IPS-11a (cell line): ENCODE results near the gene ANTXR1.
"Not testable (repeated sequence)": the region's sequence is repeated elsewhere in the genome, so short reads cannot be mapped to it uniquely, and the experiment has no call there.

ENCODE experiments used
- H3K4me3 ChIP-seq: one replicate; pipeline ENCODE4 v1.5.1; 2013; ENCODE audit warnings: low read depth, low read length, control low read depth

Gene ANTXR1

GRCh38 chr2:69253611-69254301 is 240.8 kb downstream of the ANTXR1 start:
- H3K4me3 ChIP-seq, result no peak overlapping the region

DNA sequence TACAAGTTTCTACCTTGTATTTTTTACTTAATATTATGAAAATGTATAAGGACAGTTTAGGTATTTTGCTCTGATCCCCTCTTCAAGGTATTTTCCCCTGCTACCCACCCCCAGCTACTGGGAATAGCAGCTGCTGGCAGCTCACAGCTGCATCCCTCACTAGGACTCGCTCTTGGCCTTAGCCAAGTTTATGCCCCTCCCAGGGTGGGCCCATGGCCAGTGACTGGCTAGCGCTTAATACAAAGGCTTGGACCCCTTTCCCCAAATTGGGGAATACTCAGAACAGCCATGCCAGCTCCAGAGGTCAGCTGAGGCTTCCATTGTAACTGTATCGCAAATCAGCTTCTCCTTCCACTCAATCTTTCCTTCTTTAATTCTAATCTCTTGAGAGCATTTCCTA is 242.8 kb downstream of the ANTXR1 start:
- H3K4me3 ChIP-seq, result no peak overlapping the region

- not testable (repeated sequence) for H3K4me3 ChIP-seq
Observed at GRCh38 chr2:69259994-69260591, 247.1 kb downstream of the ANTXR1 start.

DNA sequence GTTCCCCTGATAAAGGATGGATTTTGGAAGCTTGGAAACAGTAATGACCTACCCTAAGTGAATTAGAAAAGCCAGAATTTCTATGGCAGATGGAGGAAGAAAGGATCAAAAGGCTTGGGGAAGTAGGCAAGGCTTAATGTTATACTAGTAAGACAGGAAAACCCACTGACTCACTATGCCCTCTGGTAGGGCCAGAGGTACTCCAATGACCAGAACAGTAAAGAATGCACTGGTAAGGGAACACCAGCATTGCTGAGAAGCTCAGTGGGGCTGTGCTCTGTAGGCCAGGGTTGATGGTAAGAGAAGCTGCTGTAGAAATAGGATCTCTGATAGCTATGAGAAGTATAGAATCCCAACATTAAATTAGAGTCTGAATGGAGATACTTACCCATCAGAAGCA is 247.7 kb downstream of the ANTXR1 start:
- H3K4me3 ChIP-seq, result no peak overlapping the region

GRCh38 chr2:69269330-69269729 is 256.4 kb downstream of the ANTXR1 start:
- no peak overlapping the region for H3K4me3 ChIP-seq

DNA sequence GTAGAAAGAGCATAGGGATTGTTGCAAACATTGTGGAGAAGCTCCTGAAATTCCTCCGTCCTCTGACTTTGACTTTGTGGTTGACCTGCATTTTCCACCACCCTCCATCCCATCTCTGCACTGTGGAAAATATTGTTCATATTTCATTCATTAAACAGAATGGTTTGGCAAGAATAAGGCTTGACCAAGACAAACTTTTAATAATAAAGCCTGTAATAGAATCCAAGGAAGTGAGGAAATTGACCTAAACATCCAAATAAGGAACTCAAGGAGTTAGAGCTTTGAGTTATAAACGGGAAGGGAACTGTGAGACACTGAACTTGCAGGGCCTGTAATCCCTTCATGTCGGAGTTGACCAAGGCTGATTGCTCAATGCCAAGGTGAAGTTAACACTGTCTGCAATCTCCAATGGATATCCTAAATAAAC is 258.9 kb downstream of the ANTXR1 start:
- no peak overlapping the region for H3K4me3 ChIP-seq

DNA sequence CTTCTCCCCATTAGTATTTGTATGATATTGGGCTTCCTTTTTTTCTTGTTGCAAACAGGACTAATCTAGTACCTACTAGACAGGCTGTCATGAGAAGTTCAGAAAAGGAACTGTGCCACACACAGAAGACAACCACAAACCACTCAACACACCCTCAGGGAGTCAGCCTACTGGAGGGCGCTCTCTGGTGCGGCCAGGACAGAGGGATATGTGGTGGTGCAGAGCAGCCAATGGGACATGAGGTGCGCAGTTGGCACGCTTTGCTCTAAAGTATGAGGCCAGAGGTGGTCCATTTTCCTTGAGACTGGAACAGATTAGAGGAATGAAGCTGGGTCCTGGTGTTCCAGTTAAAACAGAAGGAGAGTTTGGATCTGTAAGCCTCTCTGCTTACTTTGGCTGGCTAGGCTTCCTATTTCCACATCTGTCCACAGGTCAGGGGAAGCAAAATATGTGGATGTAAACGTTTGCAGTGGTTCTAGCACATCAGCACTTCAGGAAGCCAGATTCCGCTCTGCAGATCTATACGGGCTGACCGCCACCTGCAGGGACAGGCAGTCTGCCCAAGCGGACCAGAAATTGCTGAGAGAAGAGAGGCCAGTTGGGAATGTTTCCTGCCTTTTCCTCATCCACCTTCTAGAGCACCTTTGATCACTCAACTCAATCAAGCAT is 260.0 kb downstream of the ANTXR1 start:
- H3K4me3 ChIP-seq, result no peak overlapping the region

GRCh38 chr2:69275490-69275889 is 262.5 kb downstream of the ANTXR1 start:
- no peak overlapping the region for H3K4me3 ChIP-seq

GRCh38 chr2:69278366-69278765 is 265.4 kb downstream of the ANTXR1 start:
- H3K4me3 ChIP-seq, result no peak overlapping the region

DNA sequence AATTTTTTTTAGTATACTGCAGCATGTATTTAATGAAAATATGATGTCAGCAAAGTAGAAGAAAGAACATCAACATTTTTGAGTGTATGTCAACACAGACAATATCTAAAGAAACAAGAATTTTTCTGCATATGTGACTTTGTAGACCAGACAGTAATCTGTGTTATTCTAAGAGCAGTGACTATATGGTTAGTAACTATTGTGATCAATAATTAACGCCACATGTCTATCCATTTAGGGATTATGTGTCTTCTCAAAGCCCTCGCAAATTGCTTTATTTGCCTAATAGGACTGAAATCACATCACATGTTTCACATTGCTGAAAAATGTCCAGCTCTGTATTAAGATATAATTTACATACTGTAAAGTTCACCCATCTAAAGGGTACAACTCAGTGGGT is 266.2 kb downstream of the ANTXR1 start:
- H3K4me3 ChIP-seq, result no peak overlapping the region

DNA sequence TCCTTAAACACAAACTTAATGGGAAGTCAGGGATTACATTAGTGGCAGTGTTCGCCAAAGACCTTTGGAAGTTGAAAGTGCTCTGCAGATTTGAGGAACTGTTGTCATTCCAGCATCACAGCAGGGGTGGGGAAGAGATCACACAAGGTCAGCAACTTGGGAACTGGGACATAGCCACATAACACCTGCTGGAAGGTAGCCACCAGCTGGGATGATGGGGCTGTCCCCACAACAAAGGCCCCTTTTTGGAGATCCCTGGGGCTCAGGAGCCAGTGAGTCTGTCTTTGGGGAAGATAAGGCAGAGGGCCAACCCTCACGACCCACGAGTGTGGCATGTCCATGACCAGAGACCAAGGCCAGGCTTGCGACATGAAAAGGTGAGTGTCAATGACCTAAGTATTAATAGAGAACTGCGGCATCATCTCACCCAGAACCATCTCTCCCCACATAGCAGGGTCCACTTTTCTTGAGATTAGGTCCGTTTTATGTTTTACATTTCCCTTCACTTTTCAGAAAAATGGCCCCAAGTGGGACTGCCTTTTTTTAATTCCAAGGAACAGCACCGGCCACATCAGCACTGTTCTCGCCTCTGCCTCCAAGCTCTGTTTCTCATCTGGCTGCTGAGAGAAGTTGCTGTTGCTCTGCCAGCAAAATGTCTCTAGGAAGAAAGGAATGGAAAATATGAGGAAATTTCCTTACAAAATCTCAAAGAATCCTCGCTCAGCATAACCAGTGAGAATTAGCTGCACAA is 267.1 kb downstream of the ANTXR1 start:
- H3K4me3 ChIP-seq, result no peak overlapping the region

- H3K4me3 ChIP-seq, result no peak overlapping the region
Observed at GRCh38 chr2:69280796-69281412, 267.9 kb downstream of the ANTXR1 start.

DNA sequence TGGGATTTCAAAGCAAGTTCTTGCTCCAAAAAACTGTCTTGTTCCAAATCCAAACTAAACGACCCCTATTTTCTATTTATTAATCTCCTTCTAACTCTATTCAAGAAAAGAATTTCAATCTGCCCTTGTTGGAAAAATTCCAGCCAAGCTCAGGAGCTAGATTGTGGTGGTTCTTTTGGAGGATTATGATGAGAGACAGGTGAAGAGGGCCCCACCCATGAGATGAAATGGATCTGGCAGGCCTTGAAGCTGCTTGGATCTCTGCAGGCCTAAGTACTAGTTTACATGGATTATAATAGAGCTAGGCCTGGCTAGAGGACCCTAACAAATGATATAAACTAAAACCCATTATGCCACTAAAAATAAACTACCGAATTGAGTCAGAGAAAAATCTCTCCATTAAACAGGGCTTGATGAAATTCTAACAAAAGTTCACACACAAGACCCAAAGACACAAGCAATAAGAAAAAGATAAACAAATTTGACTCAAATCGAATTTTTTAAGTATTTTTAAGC is 272.5 kb downstream of the ANTXR1 start:
- H3K4me3 ChIP-seq, result no peak overlapping the region

DNA sequence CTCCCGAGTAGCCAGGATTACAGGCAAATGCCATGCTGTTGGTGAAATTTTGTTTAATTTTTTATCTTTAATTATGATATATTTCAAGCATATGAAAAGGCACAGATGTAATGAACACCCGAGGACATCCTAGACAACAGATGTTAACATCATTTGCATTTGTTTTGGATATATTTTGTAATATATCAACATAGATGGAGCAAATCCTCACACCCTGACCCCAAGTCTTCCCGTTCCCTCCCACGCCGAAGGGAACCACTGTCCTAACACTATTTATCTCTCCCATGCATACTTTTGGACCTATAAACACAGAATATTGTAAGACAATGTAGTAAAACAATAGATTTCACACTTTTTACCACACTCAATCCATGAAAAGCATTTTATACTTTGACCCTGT is 274.6 kb downstream of the ANTXR1 start:
- H3K4me3 ChIP-seq, result no peak overlapping the region

- H3K4me3 ChIP-seq, result no peak overlapping the region
Observed at GRCh38 chr2:69288429-69288828, 275.4 kb downstream of the ANTXR1 start.

- no peak overlapping the region for H3K4me3 ChIP-seq
Observed at GRCh38 chr2:69291004-69291650, 278.1 kb downstream of the ANTXR1 start.

DNA sequence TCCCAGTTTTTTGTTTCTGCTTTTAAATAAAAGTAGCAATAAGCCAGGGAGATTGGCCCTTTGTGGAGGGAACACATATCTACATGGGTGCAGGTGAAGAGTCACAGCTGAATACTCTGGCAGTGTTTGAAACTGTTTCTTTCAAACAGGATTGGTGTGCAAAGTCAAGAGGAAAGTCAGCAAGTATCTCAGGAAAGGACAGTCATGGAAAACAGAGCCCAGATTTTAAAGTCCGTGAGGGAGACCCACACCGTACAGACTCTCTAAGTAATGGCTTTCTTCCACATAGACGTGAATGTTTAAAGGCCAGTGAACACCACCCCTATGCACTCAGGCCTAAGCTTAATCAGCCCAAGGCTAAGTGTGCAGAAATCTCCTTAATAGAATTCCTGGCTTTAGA is 278.7 kb downstream of the ANTXR1 start:
- H3K4me3 ChIP-seq, result no peak overlapping the region

GRCh38 chr2:69292256-69292655 is 279.3 kb downstream of the ANTXR1 start:
- no peak overlapping the region for H3K4me3 ChIP-seq

DNA sequence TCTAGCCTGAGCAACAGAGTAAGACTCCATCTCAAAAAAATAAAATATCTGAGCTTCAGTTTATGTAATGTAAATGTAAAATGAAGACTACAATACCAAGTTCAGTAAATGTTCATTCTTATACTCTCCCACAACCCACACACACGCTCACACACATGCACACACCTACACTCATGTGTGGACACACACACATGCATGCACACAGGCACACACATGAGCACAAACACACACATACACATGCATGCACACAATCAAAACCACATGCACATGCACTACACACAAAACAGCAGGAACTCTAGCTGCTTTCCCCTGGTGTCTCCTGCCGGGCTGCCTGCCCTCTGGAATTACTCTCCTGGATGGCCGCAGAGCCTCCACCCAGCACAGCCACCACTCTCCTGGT is 283.4 kb downstream of the ANTXR1 start:
- H3K4me3 ChIP-seq, result no peak overlapping the region

DNA sequence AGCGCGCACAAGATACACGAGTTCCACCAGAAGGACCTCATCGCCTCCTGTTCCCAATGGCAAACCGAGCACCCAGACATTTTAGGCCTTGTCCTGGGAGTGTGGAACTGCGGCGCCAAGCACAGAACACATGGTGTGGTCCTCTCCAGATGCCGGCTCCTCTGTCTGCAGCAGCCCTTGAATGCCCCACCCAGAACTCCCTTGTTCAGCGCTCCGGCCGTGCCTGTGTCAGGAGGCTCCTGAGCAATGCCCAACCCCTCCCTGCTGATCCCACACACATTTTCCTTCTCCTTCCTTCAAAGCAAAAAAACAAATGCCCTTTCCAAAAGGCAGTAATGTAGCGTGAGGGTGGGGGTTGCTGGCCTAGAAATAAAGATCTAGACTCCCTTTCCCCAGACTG is 284.2 kb downstream of the ANTXR1 start:
- no peak overlapping the region for H3K4me3 ChIP-seq
